HG03439 (cell line): Measurements from ENCODE around the gene GJA3.
A peak's percentile ranks its signal among the peaks of the same experiment; 100 is the strongest.

Experiments used
- ATAC-seq: cut with Tn5 transposase; IDR thresholded peaks from one replicate; pipeline ENCODE4 v1.9.1; 2021; ENCODE audit warnings: mild to moderate bottlenecking, moderate library complexity; ENCODE audit not compliant: unreplicated experiment

Gene GJA3

DNA sequence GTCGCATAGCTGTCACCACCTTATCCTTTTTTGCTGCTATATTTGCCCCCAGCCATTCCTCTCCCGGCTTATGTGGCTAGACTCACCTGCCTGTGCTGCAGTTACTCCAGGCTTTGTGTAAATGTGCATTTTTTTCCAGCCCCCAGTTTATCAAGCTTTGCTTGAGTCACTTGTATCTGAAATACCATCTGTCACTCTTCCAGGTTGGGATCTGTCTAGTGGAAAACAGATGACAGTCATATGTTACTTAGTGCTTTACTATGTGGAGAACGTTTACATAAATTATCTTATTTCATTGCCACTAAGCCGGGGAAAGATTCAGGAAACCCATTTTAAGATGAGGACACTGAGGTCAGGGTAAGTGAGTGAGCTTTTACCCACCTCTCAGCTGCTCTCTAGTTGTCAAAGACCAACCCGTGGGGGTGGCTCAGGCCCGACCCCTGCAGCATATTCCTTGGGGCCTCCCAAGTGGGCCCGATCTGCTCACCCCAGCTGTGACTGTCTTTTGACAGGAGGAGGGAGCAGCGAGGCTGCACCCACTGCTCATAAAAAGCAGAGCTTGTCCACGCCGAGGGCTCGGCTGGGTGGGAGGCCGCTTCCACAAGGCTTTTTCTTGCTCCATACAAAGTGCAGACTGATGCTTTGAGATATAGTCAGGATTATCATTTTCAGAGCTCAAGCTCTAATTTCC, 24.7 kb upstream of the GJA3 start:
- ATAC-seq, result no peak

DNA sequence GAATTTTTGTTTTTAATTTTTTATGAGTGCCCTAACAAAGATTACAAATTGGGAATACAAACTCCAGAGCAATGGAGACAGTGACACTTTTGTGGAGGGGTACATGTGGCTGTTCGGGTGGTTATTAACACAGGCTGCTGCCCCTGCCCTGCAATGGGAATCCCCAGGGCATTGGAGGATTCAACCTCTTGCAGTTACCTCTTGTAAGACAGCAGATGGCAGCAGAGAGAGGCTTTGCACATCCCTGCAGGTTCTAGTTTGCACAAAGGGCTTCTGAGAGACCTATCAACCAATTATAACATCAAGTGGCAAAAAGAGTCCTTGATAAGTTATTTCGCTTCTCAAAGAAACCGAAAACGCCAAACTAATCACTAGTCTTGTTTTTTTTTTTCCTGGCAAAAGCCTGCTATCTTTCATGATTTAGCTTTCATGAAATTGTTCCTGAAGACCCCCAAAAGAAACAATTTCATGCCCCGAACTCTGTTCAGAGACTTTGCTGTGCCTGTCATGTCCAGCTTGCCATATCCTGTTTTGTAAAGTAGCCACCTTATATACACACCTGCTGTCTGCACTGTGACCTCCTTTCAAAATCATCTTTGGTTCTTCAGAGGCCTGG, 21.5 kb upstream of the GJA3 start:
- ATAC-seq, result peak; percentile 64

DNA sequence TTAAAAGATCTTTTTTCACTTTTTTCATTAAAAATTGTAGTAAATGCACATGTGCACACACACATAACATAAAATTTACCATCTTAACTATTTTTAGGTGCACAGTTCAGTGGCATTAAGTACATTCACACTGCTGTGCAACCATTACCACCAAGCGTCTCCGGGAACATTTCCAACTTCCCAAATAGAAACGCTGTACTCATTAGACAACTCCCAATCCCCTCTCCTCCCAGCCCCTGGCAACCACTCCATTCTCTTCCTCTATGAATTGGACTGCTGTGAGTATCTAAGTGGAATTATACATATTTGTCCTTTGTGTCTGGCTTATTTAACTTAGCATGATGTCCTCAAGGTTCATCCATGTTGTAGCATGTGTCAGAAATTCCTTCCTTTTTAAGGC, 20.3 kb upstream of the GJA3 start:
- ATAC-seq, result no peak

DNA sequence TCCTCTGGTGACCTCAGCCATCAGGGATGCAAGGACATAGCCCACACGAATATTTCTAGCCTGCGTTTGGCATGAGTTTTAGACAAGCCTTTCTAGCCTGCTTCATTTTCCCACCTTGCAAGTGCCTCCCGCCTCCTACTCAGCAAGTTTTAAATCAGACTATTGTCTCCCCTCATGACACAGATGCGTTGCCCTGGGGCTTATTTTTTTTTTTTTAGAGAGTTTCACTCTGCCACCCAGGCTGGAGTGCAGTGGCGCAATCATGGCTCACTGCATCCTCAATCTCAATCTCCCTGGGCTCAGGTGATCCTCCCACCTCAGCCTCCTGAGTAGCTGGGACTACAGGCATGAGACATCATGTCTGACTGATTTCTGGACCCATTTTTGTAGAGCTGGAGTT, 17.3 kb upstream of the GJA3 start:
- no peak for ATAC-seq

DNA sequence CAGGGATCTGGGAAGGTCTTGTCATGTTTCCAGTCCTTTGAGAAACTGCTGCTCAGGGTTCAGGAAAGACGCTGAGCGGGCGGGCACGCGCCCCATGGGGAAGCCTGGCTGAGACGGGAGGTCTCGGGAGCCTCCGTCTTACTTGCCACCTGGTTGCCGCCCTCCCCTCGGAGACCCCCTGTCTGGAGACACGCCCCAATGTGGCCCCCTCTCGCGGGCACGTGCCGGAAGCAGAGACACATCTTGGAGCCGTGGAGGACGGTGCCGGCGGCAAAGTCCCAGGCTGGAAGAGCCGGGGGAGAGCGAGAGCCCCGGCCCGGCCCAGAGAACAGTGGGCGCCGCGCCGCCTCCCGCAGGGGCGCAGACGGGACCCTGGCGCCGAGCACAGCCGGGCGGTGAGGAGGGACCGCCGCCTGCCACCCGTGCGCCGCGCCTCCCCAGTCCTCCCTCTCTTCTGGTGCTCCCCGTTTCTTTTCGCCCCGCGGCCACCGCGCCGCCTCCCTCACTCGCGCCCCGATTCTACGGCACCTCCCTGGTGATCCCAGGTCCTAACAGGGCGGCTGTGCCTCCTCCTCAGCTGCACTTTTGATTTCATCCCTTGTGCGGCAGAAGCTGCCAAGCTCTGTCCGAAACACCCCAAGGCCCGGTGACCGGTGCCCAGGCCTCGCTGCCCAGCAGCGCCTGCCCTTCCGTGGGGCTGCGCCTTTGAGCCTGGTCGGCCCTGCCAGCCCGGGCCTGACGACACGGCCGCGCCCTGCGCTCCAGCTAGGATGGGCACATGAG, 16.4 kb upstream of the GJA3 start:
- ATAC-seq, result no peak

DNA sequence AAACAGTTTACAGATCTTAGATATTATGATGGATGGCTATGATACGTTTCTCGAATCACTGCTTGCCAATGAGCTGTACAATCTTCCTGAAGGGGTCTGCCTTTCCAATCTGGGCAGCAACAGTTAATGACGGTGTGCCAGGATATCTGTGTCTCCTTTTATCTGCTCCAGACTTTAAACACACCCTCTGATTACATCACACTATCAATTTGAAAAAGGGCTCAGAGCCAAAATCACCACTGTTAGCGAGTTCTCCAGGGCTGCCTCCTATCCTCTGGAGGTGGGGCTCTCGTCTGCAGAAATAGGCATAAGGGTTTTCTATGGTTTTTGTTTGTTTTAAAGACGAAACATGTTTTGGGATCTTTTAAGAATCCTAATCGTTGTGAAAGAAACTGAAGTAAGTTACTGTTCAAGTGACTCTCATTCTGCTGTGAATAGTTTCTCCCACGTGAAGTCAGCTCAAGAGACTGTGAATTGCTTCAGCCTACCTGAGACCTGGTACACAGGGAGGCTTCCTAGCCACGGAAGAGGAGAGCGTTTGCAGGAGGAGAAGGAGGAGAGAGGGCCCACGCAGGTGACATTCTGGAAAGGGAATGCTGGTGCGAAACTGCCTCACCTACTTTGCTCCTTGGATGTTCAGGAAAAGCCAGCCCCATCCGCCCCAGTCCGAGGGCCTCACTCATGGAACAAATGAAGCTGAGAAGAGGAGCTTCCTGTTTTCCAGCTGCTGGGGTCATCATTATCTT, 15.2 kb upstream of the GJA3 start:
- no peak for ATAC-seq

DNA sequence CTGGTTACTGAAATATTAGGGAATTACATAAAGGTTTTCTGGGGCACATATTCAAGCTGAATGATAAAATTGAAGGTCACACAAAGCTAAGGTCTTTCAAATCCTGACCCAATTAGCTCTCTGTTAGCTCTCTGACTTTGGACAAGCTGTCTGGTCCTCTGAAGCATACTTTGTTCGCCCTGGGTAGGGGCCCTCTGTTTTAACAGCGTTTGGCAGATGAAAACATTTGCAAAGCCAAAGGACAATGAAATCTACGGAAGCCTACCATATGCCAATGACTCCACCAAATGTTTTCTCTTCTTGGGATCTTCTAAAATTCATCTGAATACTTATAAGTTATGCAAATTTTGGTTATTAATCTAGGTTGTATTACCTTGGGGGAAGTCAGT, 14.5 kb upstream of the GJA3 start:
- no peak for ATAC-seq

DNA sequence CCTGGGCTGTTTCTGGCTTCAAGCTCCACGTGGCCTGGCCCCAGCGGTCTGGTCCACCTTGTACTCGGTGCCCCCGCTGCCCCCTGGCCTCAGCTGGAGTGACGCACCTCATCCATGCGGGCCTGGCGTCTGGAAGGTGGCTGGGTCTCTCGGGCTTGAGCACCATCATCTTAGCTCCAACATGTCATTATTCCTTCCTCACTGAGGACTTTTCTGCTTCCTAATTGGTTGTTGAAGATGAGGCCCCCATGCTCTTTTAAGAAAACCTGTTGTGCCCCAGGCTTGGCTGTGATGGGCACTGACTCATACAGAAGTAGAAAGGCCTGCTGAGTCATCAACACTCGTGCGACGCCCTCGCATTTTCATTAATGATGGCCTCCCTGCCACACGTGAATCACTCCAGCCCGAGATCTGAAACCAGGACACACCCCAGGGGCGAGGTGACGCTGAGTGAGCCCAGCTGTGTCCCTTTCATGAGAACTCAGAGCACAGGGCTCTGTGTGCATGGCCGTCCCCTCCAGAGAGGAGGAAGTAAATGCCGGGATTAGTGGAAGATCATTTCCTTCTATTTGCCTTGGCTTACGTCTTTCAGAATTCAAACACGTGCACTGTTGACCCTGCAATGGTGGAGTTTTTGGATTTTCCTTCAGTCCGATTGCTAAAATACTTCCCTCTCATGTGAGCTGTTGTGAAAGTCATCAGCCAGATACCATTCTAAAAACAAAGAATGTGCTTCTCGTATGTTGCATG, 14.0 kb upstream of the GJA3 start:
- ATAC-seq, result peak; percentile 94

DNA sequence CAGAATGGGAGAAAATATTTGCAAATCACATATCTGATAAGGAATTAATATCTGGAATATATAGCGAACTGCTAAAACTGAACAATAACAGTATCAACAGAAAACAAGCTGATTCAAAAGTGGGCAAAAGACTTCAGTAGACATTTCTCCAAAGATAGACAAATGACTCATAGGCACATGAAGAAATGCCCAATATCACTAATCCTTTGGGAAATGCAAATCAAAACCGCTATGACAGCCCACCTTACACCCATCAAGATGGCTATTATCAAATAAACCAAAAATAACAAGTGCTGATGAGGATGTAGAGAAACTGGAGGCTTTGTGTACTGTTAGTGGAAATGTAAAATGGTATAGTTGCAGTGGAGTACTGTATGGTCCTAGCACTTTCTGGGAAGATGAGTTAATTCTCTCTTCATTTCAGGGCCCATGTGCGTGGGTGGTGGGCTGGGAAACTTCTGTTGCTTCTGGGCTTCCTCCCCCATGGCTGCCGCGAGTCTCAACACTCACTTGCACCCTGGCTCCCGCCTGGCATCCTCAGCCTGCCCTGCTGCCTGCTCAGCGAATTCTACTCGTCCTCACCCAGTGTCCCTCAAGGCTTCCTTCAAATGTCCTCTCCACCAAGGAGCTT, 12.4 kb upstream of the GJA3 start:
- no peak for ATAC-seq

DNA sequence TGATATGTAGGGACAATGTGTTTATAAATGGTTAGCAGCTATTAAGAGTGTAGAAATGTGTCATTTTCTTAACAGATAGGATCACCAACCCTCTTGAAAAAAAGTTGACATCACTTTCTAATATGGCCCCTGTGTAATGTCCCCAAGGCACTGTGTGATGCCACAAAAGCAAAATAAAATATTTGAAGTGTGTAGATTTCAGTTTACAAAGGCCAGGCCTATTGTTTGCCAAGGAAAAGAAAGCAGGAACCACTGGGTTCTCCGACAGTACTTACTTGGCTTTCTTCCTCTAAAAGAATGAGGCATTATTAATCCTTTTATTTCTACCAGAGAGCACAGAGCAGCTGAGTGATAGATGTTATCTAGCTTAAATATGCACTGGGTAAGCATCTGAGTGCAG, 10.5 kb upstream of the GJA3 start:
- no peak for ATAC-seq

DNA sequence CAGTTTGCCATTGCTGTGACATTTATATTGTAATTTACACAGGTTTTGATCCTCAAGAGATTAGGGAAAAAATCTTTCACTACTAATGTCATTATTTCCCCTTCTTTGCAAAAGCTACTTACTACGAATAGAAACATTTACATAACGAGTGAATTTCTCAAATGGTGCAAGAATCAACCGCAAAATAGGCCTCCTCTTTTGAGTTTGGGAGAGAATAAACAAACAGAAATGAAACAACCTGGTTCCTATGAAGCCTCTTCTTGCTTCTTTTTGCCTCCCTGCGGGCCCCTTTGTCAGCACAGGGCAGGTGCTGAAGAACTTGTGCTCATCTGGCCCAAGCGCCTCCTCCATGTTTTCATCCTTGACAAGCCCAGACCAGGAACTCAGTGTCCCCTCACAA, 10.1 kb upstream of the GJA3 start:
- ATAC-seq, result no peak

DNA sequence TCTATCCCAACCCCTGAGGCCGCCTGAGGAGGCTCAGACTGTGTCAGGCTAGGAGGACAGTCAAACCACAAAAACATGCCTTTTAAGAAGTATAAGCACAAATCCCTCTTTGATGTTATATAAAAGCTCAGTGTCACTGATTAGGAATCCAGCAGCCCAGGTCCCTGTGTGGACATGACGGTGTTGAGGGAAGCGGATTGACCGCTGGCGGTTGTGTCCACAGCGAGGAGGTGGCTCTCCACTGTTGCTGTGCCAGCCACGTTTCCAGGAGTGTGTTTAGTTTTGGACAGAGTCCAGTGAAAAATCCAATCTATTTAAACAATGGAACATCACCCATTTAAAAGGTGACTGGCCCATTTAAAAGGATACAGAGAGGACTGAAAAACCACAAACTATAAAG, 7.5 kb upstream of the GJA3 start:
- ATAC-seq, result no peak

DNA sequence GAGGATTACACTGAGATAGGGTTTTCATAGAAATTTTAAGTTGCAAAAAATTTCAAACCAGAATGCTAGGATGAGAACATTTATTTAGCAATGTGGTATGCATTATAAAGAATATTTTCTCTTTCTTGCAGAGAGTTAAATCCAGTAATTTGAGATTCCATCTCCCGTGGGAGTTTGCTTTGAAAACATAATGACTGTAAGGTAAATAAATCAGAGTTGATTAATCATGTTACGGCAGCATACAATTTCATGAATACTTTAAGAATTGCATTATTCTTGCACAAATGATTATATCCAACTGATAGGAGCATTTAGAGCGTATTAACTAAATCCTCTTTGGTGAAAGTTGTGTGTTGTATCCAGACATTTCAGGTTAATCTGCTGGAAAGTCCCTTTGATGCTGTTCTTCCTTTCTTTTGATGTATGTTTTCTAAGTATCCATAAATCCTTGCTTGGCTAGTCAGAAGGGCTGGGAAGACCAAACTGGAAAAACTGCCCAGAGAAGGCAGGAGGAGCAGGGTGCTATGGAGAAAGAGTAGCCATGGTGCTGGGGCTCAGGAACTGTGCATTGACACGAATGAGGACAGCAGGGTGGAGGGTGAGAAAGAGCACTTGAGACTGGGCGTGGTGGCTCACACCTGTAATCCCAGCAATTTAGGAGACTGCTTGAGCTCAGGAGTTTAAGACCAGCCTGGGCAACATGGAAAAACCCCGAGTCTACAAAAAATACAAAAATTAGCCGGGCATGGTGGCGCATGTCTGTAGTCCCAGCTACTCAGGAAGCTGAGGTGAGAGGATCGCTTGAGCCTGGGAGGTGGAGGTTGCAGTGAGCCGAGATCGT, 4.8 kb upstream of the GJA3 start:
- no peak for ATAC-seq

DNA sequence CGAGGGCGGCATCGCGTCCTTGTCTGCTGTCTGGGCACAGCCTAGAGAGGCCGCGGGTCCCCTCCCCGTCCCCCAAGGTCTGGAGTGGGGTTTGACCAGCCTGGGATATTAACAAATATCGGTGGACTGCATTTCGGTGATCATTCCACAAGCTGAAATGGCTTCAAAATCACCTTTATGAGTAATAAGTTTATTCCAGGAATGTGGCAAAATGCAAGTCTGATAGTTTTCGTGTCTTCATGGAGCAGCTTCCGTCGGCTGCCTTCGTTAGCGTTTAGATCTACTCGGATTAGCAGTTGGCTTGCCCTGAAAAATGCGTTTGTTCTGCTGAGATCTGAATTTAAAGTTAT, 1.1 kb upstream of the GJA3 start:
- ATAC-seq, result no peak

DNA sequence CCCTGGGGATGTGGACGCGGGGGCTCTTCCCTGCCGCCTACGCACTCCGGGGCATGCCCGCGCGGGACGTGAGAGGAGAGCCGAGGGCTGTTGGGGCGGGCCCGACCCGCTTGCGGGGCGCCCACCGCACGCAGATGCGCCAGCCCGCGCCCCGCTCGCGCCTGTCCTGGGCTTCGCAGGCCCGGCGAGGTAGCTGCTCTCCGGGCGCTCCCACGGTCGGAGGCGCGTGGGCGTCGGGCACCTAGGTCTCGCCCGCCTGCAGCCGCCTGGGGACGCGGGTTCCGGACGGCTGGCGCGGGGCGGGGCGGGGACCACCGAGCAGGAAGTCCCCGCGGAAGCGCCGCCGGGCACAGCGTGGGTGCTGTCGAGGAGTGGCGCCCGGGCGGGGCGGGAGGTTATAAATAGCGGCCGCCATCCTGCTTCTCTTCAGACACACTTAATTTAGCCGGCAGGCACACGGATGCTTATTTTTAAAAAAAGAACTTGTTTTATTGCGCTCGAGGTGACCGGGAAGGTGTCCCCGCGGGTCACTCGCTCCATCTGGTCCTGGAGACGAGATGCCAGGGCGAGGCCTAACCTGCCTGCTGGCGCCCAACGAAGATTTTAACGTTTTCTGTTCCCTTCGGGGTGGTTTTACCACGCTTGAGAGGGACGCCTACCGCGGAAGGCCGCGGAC, 561 bp upstream of the GJA3 start:
- ATAC-seq, result peak; percentile 60

DNA sequence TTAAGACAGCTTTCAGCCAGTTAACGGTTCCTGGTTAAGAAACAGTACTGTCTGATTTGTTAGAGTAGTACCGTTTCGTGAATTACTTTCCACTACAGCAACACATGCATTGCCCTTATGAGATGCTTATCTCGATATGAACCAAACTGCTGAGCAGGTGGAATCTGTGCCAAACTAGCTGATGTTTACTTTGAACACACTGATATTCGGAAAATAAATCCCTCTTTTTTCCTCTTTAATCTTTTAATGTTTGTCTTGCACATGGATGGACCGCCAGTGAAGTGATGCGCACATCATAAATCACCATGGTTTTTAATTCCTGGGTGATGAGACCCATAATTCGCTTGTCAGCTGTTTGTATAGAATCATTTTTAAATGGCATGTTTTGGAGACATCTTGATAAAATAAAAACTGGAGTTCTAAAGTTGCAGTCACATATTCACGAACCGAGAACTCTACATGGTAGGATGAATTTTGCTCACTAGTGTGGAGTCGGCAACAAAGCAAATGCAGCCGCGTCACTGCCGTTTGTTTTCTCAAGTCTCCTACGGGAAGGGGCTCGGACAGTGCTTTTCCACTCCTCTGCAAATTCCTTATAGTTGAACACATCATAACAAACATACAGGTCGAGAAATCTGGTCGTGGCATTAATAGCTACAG, 1.1 kb downstream of the GJA3 start:
- no peak for ATAC-seq

DNA sequence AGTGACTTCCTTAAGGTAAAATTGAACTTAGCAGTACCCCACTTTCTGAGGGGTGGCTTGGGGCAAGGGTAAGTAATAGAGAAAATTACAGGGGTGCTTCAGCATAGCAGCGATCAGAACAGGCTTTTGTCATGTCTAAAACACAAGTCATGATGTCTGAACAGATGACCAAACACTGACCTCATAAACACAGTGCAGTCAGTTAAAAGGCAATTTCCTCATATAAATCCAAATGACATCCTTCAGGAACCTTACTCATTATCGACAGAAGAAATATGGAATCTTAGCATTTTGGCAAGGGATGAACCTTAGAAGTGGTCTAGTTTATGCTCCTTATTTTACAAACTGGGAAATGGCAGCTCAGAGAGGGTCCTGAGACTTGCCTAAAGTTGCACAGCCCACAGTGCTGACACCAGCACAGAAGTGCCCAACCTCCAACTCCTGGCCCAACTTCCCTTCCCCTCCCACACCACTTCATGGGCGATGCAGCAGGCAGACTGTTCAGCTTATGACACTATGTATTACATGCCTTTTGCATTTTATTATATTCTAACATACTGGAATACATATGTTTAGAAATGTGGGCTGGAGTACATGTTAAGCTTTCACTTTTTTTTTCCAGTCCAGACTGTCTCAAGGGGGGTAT, 3.6 kb downstream of the GJA3 start:
- no peak for ATAC-seq

DNA sequence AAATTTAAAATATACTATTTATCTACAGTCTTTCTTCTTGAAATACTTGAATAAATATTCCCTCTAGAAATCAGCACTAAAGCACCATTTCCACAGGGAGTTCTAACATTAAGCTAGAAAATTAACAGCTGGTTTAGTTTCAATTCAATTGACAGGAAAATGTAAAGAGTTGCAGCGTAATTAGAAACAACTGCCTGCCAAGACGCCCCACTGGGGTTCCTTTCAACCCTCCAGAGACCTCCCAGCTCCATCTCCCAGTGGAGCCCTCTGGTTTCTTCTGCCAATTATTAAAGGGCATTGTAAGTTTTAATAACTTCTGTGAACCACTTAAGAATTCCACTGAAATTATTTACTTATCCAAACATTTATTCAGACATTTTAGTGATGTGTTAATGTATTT, 4.2 kb downstream of the GJA3 start:
- ATAC-seq, result no peak
